OCI-M2 (cell line): ENCODE measurements around the gene SERPING1.

Source experiments
- DNase-seq: peaks from one replicate; lab custom pipeline; 2025; ENCODE audit not compliant: unreplicated experiment; lab: John Stamatoyannopoulos, UW

SERPING1 gene

GRCh38 chr11:57638005-57638781 lies 40.7 kb downstream of the SERPING1 start:
- DNase-seq = no peak

GRCh38 chr11:57638811-57639320 lies 41.4 kb downstream of the SERPING1 start:
- no peak for DNase-seq

- DNase-seq = peak; percentile 71
These were observed 42.0 kb downstream of the SERPING1 start for GRCh38 chr11:57639321-57640067.

- no peak for DNase-seq
These were observed 42.7 kb downstream of the SERPING1 start for GRCh38 chr11:57640068-57640800.

GRCh38 chr11:57641011-57641807 lies 43.7 kb downstream of the SERPING1 start:
- DNase-seq = no peak

- DNase-seq = no peak
These were observed 46.3 kb downstream of the SERPING1 start for GRCh38 chr11:57643802-57644201.

GRCh38 chr11:57644748-57645688 lies 47.5 kb downstream of the SERPING1 start:
- DNase-seq = no peak

- no peak for DNase-seq
These were observed 48.2 kb downstream of the SERPING1 start for GRCh38 chr11:57645689-57646085.

GRCh38 chr11:57646194-57646798 lies 48.8 kb downstream of the SERPING1 start:
- no peak for DNase-seq

- no peak for DNase-seq
These were observed 49.4 kb downstream of the SERPING1 start for GRCh38 chr11:57646799-57647303.

- DNase-seq = no peak
These were observed 49.9 kb downstream of the SERPING1 start for GRCh38 chr11:57647372-57647771.

GRCh38 chr11:57647960-57648800 lies 50.7 kb downstream of the SERPING1 start:
- DNase-seq = peak; percentile 80

- no peak for DNase-seq
These were observed 51.6 kb downstream of the SERPING1 start for GRCh38 chr11:57648801-57649735.

GRCh38 chr11:57649826-57650738 lies 52.6 kb downstream of the SERPING1 start, which contains the start of gene YPEL4:
Gene YPEL4, minus strand, starts transcription at chr11:57649912. Its CDS starts 2,805 bp downstream, at chr11:57647107.
- DNase-seq = no peak

- DNase-seq = no peak
These were observed 53.2 kb downstream of the SERPING1 start for GRCh38 chr11:57650739-57651090.

GRCh38 chr11:57651408-57651807 lies 53.9 kb downstream of the SERPING1 start:
- no peak for DNase-seq
